ENCODE measurements around the gene SURF6. TPM values are rescaled to one million over a fixed set of nuclear protein-coding genes. Genes with fewer than 3 reads are reported as not detected.

SURF6 gene
- total and polyA plus RNA-seq, 2 of the 8 experiments (the other 6 are each of a cell fraction or from before 2014, with no cell fraction given) = 6.1 to 23.7 TPM

DNA sequence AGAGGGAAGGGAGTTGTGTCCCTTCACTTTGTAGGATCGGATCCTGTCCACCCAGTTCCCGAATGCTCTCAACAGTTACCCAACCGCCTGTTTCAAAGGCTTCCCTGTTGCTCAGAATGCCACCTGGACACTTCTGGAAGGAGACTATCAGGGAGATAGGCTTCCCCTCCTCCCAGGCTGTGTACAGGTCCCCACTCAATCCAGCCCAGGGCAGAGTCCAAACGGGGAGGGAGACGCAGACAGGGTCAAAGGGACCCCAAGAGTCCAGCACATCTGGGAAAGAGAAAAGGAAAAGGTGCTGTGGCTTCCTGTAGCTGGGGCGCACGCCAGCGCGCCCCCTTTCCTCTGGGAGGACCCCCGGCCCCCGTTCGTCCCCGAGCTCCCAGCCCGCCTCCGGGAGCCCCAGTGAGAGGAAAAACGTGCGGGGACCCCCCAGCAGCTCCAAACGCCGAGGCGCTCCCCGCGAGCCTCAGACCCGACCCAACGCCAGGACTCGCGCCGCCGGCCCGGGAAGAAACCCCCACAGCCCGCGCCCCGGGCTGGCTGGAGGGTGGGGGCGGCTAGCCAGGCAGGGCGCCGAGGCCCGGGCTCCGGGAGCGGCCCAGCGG lies 39.2 kb upstream of the SURF6 start:
- Histone ChIP-seq H3K36me3 (ENCODE audit: control insufficient read depth in 2 of 4, insufficient read depth in 4 of 4, low read length in 3 of 4) (peaks cover 0 to 9% (median 5%) of the 10 kb centered on the region in 4 experiments; a peak in 4 of 8 replicates), H3K4me1 (replicated peaks in 1 of 4; ENCODE audit: control insufficient read depth in 3 of 4, insufficient read depth in 4 of 4, low read length in 3 of 4) (peaks cover 0 to 5% (median 0%) of the 10 kb centered on the region in 4 experiments; a peak in 1 of 7 replicates), H3K27ac (ENCODE audit: low read depth, low read length) (peak overlapping the region; percentile 80), H3K23ac (ENCODE audit: insufficient read length) (no peak overlapping the region), H3K4ac (replicated peaks; ENCODE audit: insufficient read length, low read depth, low read length) (no peak overlapping the region), H3K9me3 (ENCODE audit: insufficient read depth in 2 of 2, low read depth in 1 of 2, low read length in 1 of 2) (peaks cover 0 to 4% of the 10 kb centered on the region in 2 experiments; a peak in 2 of 4 replicates), H3K18ac (ENCODE audit: extremely low read depth, low read length) (peak overlapping the region; percentile 38; the same call in 1 of the 2 replicates), H3K79me2 (ENCODE audit: control insufficient read depth in 1 of 2, insufficient read depth in 2 of 2, low read length in 2 of 2) (peaks cover 14 to 52% of the 10 kb centered on the region in 2 experiments), H2BK5ac (ENCODE audit: low read depth, low read length) (no peak overlapping the region; the same call in 1 of the 2 replicates), H3K27me3 (replicated peaks in 1 of 4; ENCODE audit: control insufficient read depth in 3 of 4, extremely low read depth in 1 of 4, insufficient read depth in 3 of 4, low read length in 3 of 4) (peaks cover 0 to 11% (median 6%) of the 10 kb centered on the region in 4 experiments; a peak in 5 of 7 replicates), H2BK20ac (ENCODE audit: low read length) (no peak overlapping the region), H3K79me1 (ENCODE audit: low read depth, low read length) (peaks cover 9% of the 10 kb centered on the region; the same call in 1 of the 2 replicates), H3K14ac (ENCODE audit: insufficient read length) (no peak overlapping the region), H3K4me2 (ENCODE audit: insufficient read depth in 1 of 2, low read depth in 2 of 2, low read length in 2 of 2) (peak overlapping the region; percentile 76 to 77), H4K20me1 (replicated peaks in 1 of 2; ENCODE audit: control insufficient read depth in 1 of 2, insufficient read depth in 2 of 2, low read length in 2 of 2) (peaks cover 17 to 34% of the 10 kb centered on the region in 2 experiments), H2AK5ac (ENCODE audit: low read depth, low read length) (no peak overlapping the region), H3K23me2 (ENCODE audit: low read depth, low read length) (peaks cover 8% of the 10 kb centered on the region; the same call in 1 of the 2 replicates), H3K9ac (replicated peaks in 1 of 4; ENCODE audit: extremely low read depth in 1 of 4, low read depth in 3 of 4, low read length in 3 of 4) (peak overlapping the region; percentile 65 to 92 (median 80)), H2BK12ac (ENCODE audit: low read depth, low read length) (no peak overlapping the region), H4K91ac (replicated peaks; ENCODE audit: insufficient read length, low read length) (no peak overlapping the region), H2AFZ (ENCODE audit: low read length) (no peak overlapping the region), H4K8ac (ENCODE audit: extremely low read depth, insufficient read depth, low read length) (peak overlapping the region; percentile 63; the same call in 1 of the 2 replicates), H4K5ac (ENCODE audit: insufficient read length, low read depth, low read length) (no peak overlapping the region), H2BK15ac (ENCODE audit: low read length) (no peak overlapping the region), H3K56ac (replicated peaks; ENCODE audit: insufficient read length, low read depth, low read length) (peak overlapping the region; percentile 0), H2BK120ac (replicated peaks; ENCODE audit: low read depth, low read length) (no peak overlapping the region), H3K4me3 (ENCODE audit: extremely low read depth in 1 of 4, insufficient read depth in 2 of 4, low read depth in 3 of 4, low read length in 4 of 4) (peak overlapping the region; percentile 70 to 87 (median 74))
- WGBS, 2 experiments (ENCODE audit: extremely low coverage in 1 of 2, insufficient coverage in 1 of 2, insufficient read length in 1 of 2, insufficient replicate concordance in 2 of 2, low coverage in 1 of 2, low lambda C conversion rate in 2 of 2, missing lambda C conversion rate in 1 of 2) = 2% methylated on average over 31 of the region's 39 CpGs; no CpG with 5 or more reads in 1 of the 2 experiments
- ChIA-PET CTCF (ENCODE audit: partially characterized antibody) (interaction anchor here (0.9 to 10.1 kb wide), 4 partner anchors 12 to 311 kb away, joined by 3 to 90 read pairs (median 13); partner anchors contain the start of genes SURF1 and SURF2), POLR2A (ENCODE audit: partially characterized antibody) (interaction anchor here (1.1 to 19.9 kb wide), 6 partner anchors 10 to 42 kb away, joined by 3 to 461 read pairs (median 6); partner anchors contain the start of genes MED22, RPL7A, SURF1 and SURF2)
- FAIRE-seq (no peak), DNase-seq (ENCODE audit: low read depth in 1 of 2, low spot score in 2 of 2) (no peak)
- TF ChIP-seq, protein P1, sequence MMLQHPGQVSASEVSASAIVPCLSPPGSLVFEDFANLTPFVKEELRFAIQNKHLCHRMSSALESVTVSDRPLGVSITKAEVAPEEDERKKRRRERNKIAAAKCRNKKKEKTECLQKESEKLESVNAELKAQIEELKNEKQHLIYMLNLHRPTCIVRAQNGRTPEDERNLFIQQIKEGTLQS (IDR thresholded peaks at IDR 0.05; ENCODE audit: insufficient read depth, low read depth, low read length) = no peak
